GM23248 (cell line): Measurements from ENCODE around the gene FAM43A.

ENCODE experiments used
- EZH2 ChIP-seq: fragments of 200-600 bp; sonication (generic); IDR thresholded peaks from 2 replicates; pipeline ENCODE4 v1.6.1; 2018; ENCODE audit warnings: antibody characterized with exemption, mild to moderate bottlenecking; ENCODE audit not compliant: insufficient read depth, poor library complexity, severe bottlenecking
- EZH2phosphoT487 ChIP-seq: fragments of 200-600 bp; sonication (generic); IDR thresholded peaks from 2 replicates; pipeline ENCODE4 v1.6.1; 2018; ENCODE audit warnings: antibody characterized with exemption, moderate library complexity, mild to moderate bottlenecking, low read depth; ENCODE audit not compliant: insufficient read depth

- TF ChIP-seq EZH2phosphoT487 (no peak), EZH2 (no peak)
These were observed 34.4 kb downstream of the FAM43A start for GRCh38 chr3:194720048-194720447.
